GM21367 (cell line): ENCODE data around the gene LILRB4.
"Not testable (repeated sequence)": the region's sequence is repeated elsewhere in the genome, so short reads cannot be mapped to it uniquely, and the experiment has no call there.

Source experiments
- ATAC-seq: cut with Tn5 transposase; IDR thresholded peaks from one replicate; pipeline ENCODE4 v1.9.1; 2021; ENCODE audit not compliant: unreplicated experiment

The LILRB4 gene

DNA sequence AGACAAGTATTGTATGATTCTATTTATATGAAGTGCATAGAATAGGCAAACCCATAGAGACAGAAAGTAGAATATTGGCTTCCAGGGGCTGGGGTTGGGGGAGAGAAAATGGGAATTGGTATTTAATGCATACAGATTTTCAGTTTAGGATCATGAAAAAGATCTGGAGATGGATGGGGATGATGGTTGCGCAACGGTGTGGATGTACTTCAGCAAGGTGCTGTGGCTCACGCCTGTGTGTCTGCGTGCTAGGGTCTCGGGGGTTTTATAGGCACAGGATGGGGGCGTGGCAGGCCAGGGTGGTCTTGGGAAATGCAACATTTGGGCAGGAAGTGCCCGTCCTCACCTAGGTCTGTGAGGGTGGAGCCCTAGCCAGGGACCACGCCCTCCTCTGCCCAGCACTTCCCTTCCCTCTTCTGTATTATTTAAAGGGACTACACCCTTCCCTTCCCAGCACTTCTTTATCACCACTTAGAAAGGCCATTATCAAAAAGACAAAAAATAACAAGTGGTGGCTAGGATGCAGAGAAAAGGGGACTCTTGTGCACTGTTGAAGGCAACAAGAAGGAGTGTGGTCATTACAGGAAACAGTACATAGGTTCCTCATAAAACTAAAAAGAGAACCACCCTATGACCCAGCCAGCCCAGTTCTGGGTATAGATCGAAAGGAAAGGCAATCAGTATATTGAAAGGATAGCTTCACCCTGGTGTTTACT is 29.0 kb downstream of the LILRB4 start:
- ATAC-seq = no peak

DNA sequence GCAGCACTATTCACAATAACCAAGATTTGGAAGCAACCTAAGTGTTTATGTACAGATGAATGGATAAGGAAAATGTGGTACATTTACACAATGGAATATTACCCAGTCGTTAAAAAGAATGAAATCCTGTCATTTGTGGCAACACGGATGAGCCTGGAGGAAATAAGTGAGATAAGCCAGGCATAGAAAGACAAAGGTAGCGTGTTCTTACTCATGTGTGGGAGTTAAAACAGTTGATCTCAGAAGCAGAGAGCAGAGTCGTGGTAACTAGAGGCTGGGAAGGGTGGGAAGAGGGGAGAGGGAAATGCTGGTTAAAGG is 29.5 kb downstream of the LILRB4 start:
- no peak for ATAC-seq

DNA sequence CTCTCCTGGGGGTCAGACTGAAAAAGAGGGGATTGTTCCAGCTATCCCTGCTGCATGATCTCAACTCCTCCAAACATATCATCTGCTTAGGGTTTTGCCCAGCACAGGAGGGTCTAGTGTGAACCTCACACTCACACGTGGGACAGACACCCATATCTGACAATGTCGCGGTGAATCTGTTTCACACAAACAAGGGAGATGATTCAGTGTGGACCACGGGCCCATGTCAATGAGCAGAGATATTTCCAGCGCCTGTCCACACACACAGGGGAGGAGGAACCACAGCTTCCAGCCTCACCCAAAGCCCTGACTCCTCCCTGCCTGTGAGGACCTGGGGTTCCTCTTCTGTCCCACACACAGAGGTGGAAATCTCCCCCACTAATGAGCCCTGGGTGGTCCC is 31.9 kb downstream of the LILRB4 start:
- ATAC-seq = no peak

DNA sequence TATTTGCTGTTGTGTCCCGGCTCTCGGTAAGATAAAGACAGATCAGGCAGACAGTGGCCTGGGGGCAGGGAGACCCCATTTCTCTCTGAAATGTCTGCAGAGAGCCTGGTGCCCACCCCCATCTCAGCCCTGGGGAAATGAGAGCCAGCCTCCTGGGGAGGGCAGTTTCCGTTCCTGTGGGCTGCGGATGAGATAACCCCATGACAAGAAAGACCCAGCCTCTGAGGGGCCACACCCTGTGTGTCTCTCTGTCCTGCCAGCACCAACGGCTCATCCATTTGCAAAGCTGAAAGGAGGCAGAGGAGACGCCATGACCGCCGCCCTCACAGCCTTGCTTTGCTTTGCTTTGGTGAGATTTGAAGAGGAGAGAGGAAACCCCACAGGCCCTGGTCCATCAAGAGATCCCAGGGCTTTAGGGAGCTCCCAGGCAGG is 33.3 kb downstream of the LILRB4 start:
- no peak for ATAC-seq

DNA sequence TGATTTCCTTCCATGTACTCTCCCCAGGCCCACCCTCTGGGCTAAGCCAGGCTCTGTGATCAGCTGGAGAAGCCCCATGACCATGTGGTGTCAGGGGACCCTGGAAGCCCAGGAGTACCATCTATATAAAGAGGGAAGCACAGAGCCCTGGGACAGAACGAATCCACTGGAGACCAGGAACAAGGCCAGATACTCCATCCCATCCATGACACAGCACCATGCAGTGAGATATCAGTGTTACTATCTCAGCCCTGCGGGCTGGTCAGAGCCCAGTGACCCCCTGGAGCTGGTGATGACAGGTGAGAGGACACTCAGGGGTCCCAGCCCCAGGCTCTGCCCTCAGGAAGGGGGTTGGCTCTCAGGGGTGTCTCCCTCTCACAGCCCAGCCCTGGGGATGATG is 34.0 kb downstream of the LILRB4 start:
- no peak for ATAC-seq

DNA sequence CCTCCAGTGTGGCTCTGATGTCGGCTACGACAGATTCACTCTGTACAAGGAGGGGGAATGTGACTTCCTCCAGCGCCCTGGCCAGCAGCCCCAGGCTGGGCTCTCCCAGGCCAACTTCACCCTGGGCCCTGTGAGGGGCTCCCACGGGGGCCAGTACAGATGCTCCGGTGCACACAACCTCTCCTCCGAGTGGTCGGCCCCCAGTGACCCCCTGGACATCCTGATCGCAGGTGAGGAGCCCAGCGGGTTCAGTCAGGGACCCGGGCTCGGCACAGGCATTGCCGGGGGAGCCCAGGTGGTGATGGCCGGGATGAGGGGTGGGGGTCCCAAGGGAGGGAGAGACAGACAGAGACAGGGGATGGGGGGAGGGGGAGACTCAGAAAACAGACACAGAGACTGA is 34.9 kb downstream of the LILRB4 start:
- not testable (repeated sequence) for ATAC-seq

DNA sequence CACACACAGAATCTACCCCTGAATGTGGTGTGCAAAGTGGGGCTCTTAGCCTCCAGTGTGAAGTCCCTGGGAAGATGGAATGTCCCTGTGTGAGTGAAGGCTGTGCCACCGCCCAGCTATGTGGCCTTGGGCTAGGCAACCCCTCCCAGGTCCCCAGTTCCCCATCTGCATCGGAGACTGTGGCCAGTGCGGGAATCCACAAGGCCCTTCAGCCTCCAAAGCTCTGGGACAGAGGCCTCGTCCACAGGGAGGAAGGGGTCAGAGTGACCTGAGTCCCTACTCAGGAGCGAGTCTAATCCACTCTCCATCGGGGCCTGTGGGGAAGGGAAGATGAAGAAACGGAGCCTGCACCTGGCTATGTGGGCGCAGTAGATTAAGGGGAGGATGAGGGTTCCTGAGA is 42.1 kb downstream of the LILRB4 start:
- ATAC-seq = no peak

DNA sequence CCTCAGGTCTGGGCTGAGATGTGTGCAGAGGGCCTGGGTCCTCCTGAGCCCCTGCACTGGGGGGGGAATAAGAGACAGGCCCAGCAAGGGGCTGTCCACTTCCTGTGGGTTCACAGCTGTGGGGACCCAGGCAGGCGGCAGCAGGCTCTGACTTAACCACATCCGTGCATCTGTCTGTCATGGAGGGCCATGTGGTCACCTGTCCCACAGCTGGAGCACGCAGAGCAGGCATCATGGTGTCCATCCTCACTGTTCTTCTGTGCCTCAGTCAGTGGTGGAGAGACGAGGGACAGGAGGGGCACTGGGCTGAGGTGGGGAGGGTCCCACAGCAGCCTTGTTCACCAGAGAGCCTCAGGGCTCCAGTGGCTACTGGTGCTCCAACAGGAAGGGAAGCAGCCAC is 45.2 kb downstream of the LILRB4 start:
- no peak for ATAC-seq

DNA sequence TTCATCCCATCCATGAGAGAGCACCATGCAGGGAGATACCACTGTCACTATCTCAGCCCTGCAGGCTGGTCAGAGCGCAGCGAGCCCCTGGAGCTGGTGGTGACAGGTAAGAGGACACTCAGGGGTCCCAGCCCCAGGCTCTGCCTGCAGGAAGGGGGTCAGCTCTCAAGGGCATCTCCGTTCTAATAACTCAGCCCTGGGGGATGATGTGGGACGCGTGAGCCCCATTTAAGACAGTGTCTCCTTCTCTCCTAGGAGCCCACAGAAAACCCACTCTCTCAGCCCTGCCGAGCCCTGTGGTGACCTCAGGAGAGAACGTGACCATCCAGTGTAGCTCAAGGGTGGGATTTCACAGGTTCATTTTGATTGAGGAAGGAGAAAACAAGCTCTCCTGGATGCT is 46.0 kb downstream of the LILRB4 start:
- no peak for ATAC-seq

DNA sequence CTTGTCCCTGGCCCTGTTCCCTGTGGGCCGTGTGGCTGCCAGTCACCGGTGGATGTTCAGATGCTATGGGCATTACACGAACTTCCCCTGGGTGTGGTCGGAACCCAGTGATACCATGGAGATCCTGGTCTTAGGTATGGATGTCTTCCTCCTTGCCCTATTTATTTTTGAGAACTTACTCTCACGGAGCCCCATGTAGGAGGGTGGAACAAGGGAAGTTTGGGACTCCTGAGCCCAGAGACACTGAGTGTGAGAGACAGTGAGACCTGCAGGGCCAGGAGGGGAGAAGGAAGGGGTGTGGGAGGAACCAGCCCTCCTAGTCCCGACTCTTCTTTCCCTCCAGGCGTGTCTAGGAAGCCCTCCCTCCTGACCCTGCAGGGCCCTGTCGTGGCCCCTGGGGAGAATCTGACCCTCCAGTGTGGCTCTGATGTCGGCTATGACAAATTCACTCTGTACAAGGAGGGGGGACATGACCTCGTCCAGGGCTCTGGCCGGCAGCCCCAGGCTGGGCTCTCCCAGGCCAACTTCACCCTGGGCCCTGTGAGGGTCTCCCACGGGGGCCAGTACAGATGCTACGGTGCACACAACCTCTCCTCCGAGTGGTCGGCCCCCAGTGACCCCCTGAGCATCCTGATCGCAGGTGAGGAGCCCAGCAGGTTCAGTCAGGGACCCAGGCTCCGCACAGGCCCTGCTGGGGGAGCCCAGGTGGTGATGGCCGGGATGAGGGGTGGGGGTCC is 46.6 kb downstream of the LILRB4 start:
- no peak for ATAC-seq

DNA sequence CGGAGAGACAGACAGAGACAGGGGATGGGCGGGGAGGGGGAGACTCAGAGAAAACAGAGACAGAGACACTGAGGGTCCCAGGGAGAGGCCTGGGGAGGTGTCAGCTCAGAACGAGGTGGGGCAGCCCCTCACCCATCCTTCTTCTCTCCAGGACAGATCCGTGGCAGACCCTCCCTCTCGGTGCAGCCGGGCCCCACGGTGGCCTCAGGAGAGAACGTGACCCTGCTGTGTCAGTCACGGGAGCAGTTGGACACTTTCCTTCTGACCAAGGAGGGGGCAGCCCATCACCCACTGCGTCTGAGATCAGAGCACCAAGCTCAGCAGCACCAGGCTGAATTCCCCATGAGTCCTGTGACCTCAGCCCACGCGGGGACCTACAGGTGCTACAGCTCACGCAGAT is 47.2 kb downstream of the LILRB4 start:
- not testable (repeated sequence) for ATAC-seq
